ENCODE measurements around the gene TACO1.

GRCh38 chr17:63631626-63632025, 30.9 kb downstream of the TACO1 start:
- TF ChIP-seq CTCF (IDR thresholded peaks at IDR 0.05) = no peak
- no peak for TF ChIP-seq POLR2A (IDR thresholded peaks at IDR 0.05)

All from uterus (tissue), 2 donors.